H1 (cell line): ENCODE data around the gene CACNA2D3. TPM values are rescaled to one million over a fixed set of nuclear protein-coding genes. Genes with fewer than 3 reads are reported as not detected.

Source experiments
- CTCF ChIA-PET: fragments of 300-600 bp; sonication (Branson Sonifier 250); formaldehyde crosslinking; loops from one replicate; lab custom pipeline; 2021; ENCODE audit not compliant: partially characterized antibody; lab: Charles Lee
- POLR2A ChIA-PET: fragments of 300-600 bp; sonication (Branson Sonifier 250); formaldehyde crosslinking; loops from one replicate; lab custom pipeline; 2021; ENCODE audit warnings: inconsistent platforms; ENCODE audit not compliant: partially characterized antibody; lab: Charles Lee
- DNase-seq, 2 experiments: peaks; one replicate each; pipeline versions ENCODE4 v3.0.0 to v3.0.0-alpha.2; 2010 to 2022; ENCODE audit warnings: low spot score in 2 of 2, low read depth in 1 of 2, mixed read lengths in 1 of 2
- FAIRE-seq: peaks from 2 replicates; lab custom pipeline; 2011; peaks lifted over from hg19 to GRCh38; lab: Jason Lieb, UNC
- H2AFZ ChIP-seq: 2 replicates; pipeline ENCODE4 v1.8.1; 2012; ENCODE audit warnings: low read length, inconsistent platforms
- H2AK5ac ChIP-seq: 2 replicates; pipeline ENCODE4 v1.6.1; 2013; ENCODE audit warnings: low read depth, low read length
- H2BK120ac ChIP-seq: replicated peaks from 2 replicates; pipeline ENCODE3; 2013; ENCODE audit warnings: low read depth, low read length, inconsistent platforms
- H2BK12ac ChIP-seq: 2 replicates; pipeline ENCODE4 v1.6.1; 2013; ENCODE audit warnings: low read depth, low read length
- H2BK15ac ChIP-seq: 2 replicates; pipeline ENCODE4 v1.6.1; 2013; ENCODE audit warnings: low read length
- H2BK20ac ChIP-seq: 2 replicates; pipeline ENCODE4 v1.6.1; 2013; ENCODE audit warnings: low read length
- H2BK5ac ChIP-seq: 2 replicates; pipeline ENCODE4 v1.6.1; 2013; ENCODE audit warnings: low read depth, low read length
- H3K14ac ChIP-seq: 2 replicates; pipeline ENCODE4 v1.6.1; 2013; ENCODE audit warnings: inconsistent platforms; ENCODE audit not compliant: insufficient read length
- H3K18ac ChIP-seq: 2 replicates; pipeline ENCODE4 v1.6.1; 2013; ENCODE audit warnings: low read length; ENCODE audit errors: extremely low read depth
- H3K23ac ChIP-seq: 2 replicates; pipeline ENCODE4 v1.6.1; 2013; ENCODE audit warnings: inconsistent platforms; ENCODE audit not compliant: insufficient read length
- H3K23me2 ChIP-seq: 2 replicates; pipeline ENCODE4 v1.6.1; 2013; ENCODE audit warnings: low read depth, low read length
- H3K27ac ChIP-seq: 2 replicates; pipeline ENCODE4 v1.6.1; 2011; ENCODE audit warnings: low read depth, low read length, inconsistent platforms
- H3K27me3 ChIP-seq, 4 experiments: replicated peaks in 1 of 4; 1 replicate in 1 of 4; 2 replicates in 3 of 4; pipeline versions ENCODE4 v1.6.1 to v1.8.1; 2011 to 2013; ENCODE audit warnings: low read length in 3 of 4, mild to moderate bottlenecking in 3 of 4, inconsistent platforms in 2 of 4, mixed read lengths in 2 of 4, moderate library complexity in 1 of 4; ENCODE audit not compliant: control insufficient read depth in 3 of 4, insufficient read depth in 3 of 4; ENCODE audit errors: extremely low read depth in 1 of 4
- H3K36me3 ChIP-seq, 4 experiments: 2 replicates each; pipeline versions ENCODE4 v1.6.1 to v1.8.1; 2011 to 2013; ENCODE audit warnings: mild to moderate bottlenecking in 4 of 4, low read length in 3 of 4, moderate library complexity in 2 of 4, control low read depth in 1 of 4, inconsistent platforms in 1 of 4; ENCODE audit not compliant: insufficient read depth in 4 of 4, control insufficient read depth in 2 of 4
- H3K4ac ChIP-seq: replicated peaks from 2 replicates; pipeline ENCODE3; 2013; ENCODE audit warnings: low read length, low read depth, mixed read lengths, inconsistent platforms; ENCODE audit not compliant: insufficient read length
- H3K4me1 ChIP-seq, 4 experiments: replicated peaks in 1 of 4; 1 replicate in 1 of 4; 2 replicates in 3 of 4; pipeline versions ENCODE4 v1.6.1 to v1.8.1; 2011 to 2013; ENCODE audit warnings: low read length in 3 of 4, inconsistent platforms in 2 of 4, mixed read lengths in 1 of 4; ENCODE audit not compliant: insufficient read depth in 4 of 4, control insufficient read depth in 3 of 4
- H3K4me2 ChIP-seq, 2 experiments: 2 replicates each; pipeline versions ENCODE4 v1.6.1 to v1.8.1; 2011 to 2013; ENCODE audit warnings: low read depth in 2 of 2, low read length in 2 of 2, control low read depth in 1 of 2, inconsistent platforms in 1 of 2, mild to moderate bottlenecking in 1 of 2; ENCODE audit not compliant: insufficient read depth in 1 of 2
- H3K4me3 ChIP-seq, 4 experiments: fragments of 200-600, 300-600 bp in 1 of 4; sonication (generic), shearing (Covaris generic), sonication (Bioruptor Twin) in 1 of 4; 2 replicates each; pipeline versions ENCODE4 v1.5.1 to v1.8.1; 2011 to 2016; ENCODE audit warnings: low read length in 4 of 4, low read depth in 3 of 4, control low read depth in 2 of 4, inconsistent platforms in 2 of 4, mild to moderate bottlenecking in 2 of 4, mixed read lengths in 1 of 4, moderate library complexity in 1 of 4; ENCODE audit not compliant: insufficient read depth in 2 of 4; ENCODE audit errors: extremely low read depth in 1 of 4
- H3K56ac ChIP-seq: replicated peaks from 2 replicates; pipeline ENCODE3; 2013; ENCODE audit warnings: low read depth, mild to moderate bottlenecking, mixed read lengths, low read length, inconsistent platforms; ENCODE audit not compliant: insufficient read length
- H3K79me1 ChIP-seq: 2 replicates; pipeline ENCODE4 v1.6.1; 2013; ENCODE audit warnings: low read depth, low read length, control low read depth
- H3K79me2 ChIP-seq, 2 experiments: 2 replicates each; pipeline versions ENCODE4 v1.6.1 to v1.8.1; 2012 to 2013; ENCODE audit warnings: low read length in 2 of 2, mild to moderate bottlenecking in 2 of 2, inconsistent platforms in 1 of 2; ENCODE audit not compliant: insufficient read depth in 2 of 2, control insufficient read depth in 1 of 2
- H3K9ac ChIP-seq, 4 experiments: replicated peaks in 1 of 4; 1 replicate in 1 of 4; 2 replicates in 3 of 4; pipeline versions ENCODE4 v1.6.1 to v1.8.1; 2011 to 2013; ENCODE audit warnings: low read depth in 3 of 4, low read length in 3 of 4, control low read depth in 2 of 4, mild to moderate bottlenecking in 2 of 4, moderate library complexity in 2 of 4, inconsistent platforms in 1 of 4; ENCODE audit errors: extremely low read depth in 1 of 4
- H3K9me3 ChIP-seq, 2 experiments: 2 replicates each; pipeline versions ENCODE4 v1.6.1 to v1.8.1; 2012 to 2013; ENCODE audit warnings: mild to moderate bottlenecking in 2 of 2, moderate library complexity in 2 of 2, control low read depth in 1 of 2, inconsistent platforms in 1 of 2, low read depth in 1 of 2, low read length in 1 of 2, mixed read lengths in 1 of 2; ENCODE audit not compliant: insufficient read depth in 2 of 2
- H4K20me1 ChIP-seq, 2 experiments: replicated peaks in 1 of 2; 2 replicates each; pipeline versions ENCODE3 to v1.8.1; 2011 to 2013; ENCODE audit warnings: inconsistent platforms in 2 of 2, low read length in 2 of 2, mild to moderate bottlenecking in 1 of 2; ENCODE audit not compliant: insufficient read depth in 2 of 2, control insufficient read depth in 1 of 2
- H4K5ac ChIP-seq: 2 replicates; pipeline ENCODE4 v1.6.1; 2013; ENCODE audit warnings: low read length, low read depth, mixed read lengths, inconsistent platforms; ENCODE audit not compliant: insufficient read length
- H4K8ac ChIP-seq: 2 replicates; pipeline ENCODE4 v1.8.0; 2013; ENCODE audit warnings: mild to moderate bottlenecking, moderate library complexity, low read length, inconsistent platforms; ENCODE audit not compliant: insufficient read depth; ENCODE audit errors: extremely low read depth
- H4K91ac ChIP-seq: replicated peaks from 2 replicates; pipeline ENCODE3; 2013; ENCODE audit warnings: low read length, mixed read lengths, inconsistent platforms; ENCODE audit not compliant: insufficient read length
- BRCA1 ChIP-seq: IDR thresholded peaks from 2 replicates; pipeline ENCODE4 v1.6.1; 2012; ENCODE audit warnings: low read depth, low read length, improper control_type of control experiment
- CHD1 ChIP-seq: IDR thresholded peaks from 2 replicates; pipeline ENCODE4 v1.6.1; 2012; ENCODE audit warnings: low read depth, low read length, improper control_type of control experiment
- RXRA ChIP-seq: IDR thresholded peaks from 2 replicates; pipeline ENCODE4 v1.6.1; 2011; ENCODE audit warnings: low read depth, mild to moderate bottlenecking, low read length, moderate library complexity; ENCODE audit not compliant: insufficient read depth
- SP1 ChIP-seq: IDR thresholded peaks from 2 replicates; pipeline ENCODE4 v1.6.1; 2011; ENCODE audit warnings: low read depth, low read length
- SP4 ChIP-seq: IDR thresholded peaks from 2 replicates; pipeline ENCODE4 v1.6.1; 2012; ENCODE audit warnings: low read length, inconsistent platforms
- TEAD4 ChIP-seq: IDR thresholded peaks from 2 replicates; pipeline ENCODE4 v1.6.1; 2012; ENCODE audit warnings: low read depth, low read length, inconsistent platforms, mixed read lengths
- YY1 ChIP-seq: IDR thresholded peaks from 2 replicates; pipeline ENCODE4 v1.6.1; 2011; ENCODE audit warnings: low read depth, mild to moderate bottlenecking, low read length
- ZNF274 ChIP-seq: IDR thresholded peaks from 2 replicates; pipeline ENCODE4 v1.7.0; 2012; ENCODE audit warnings: low read length, borderline replicate concordance; ENCODE audit errors: extremely low read depth
- WGBS, 2 experiments: shearing (Covaris generic) in 1 of 2; methylation state at CpG; one replicate each; pipeline versions ENCODE4 v1.1.6 to v1.1.7; 2013 to 2015; ENCODE audit warnings: low lambda C conversion rate in 2 of 2, mixed read lengths in 2 of 2, inconsistent platforms in 1 of 2, low coverage in 1 of 2, missing lambda C conversion rate in 1 of 2; ENCODE audit not compliant: insufficient replicate concordance in 2 of 2, insufficient coverage in 1 of 2, insufficient read length in 1 of 2; ENCODE audit errors: extremely low coverage in 1 of 2, missing lambda C conversion rate in 1 of 2; 5-methylcytosine and 5-hydroxymethylcytosine counted together
- polyA plus RNA-seq, 7 experiments: library from polyadenylated mRNA; depleted of rRNA in 3 of 7; stranded (reverse) in 5 of 7; unstranded in 2 of 7; fragments of >200 nt in 5 of 7; fragments of 200-250 nt in 2 of 7; gene quantifications; 1 replicate in 5 of 7; 2 replicates in 1 of 7; 4 replicates in 1 of 7; pipeline versions ENCODE4 v1.2.1 to v1.2.3, GENCODE V29; 2011 to 2013; ENCODE audit warnings: missing spikeins in 2 of 7, mixed read lengths in 2 of 7
- total RNA-seq: library from RNA; stranded (reverse); fragmentation: NEBNext Ultra II Directional; extraction: Animal tissue kit (Norgen Biotek cat#: 25700); gene quantifications from 2 replicates; pipeline ENCODE4 v1.2.1, GENCODE V29; 2021

CACNA2D3 gene
- total and polyA plus RNA-seq, 2 of the 8 experiments (the other 6 are each of a cell fraction or from before 2014, with no cell fraction given): 1.5 to 1.8 TPM

GRCh38 chr3:54832876-54833275 is 710.5 kb downstream of the CACNA2D3 start:
- Histone ChIP-seq H2BK20ac (no peak overlapping the region), H2AFZ (no peak overlapping the region)
- TF ChIP-seq ZNF274 (no peak), SP4 (no peak), RXRA (no peak), BRCA1 (no peak), CHD1 (no peak), SP1 (no peak), TEAD4 (no peak), YY1 (no peak)
- TF ChIP-seq, all 59 proteins: peak for 0
- FAIRE-seq (no peak), DNase-seq (no peak)
- no peaks in the 10 kb centered on the region for H3K79me1 ChIP-seq
- H3K27me3 ChIP-seq: no peaks in the 10 kb centered on the region
- H4K91ac ChIP-seq: no peak overlapping the region
- H2BK15ac ChIP-seq: no peak overlapping the region
- no peaks in the 10 kb centered on the region for H3K4me1 ChIP-seq
- no peaks in the 10 kb centered on the region for H4K20me1 ChIP-seq
- no peak overlapping the region for H3K23ac ChIP-seq
- H3K4ac ChIP-seq: no peak overlapping the region
- H4K8ac ChIP-seq: no peak overlapping the region
- H3K4me3 ChIP-seq: no peak overlapping the region
- CTCF ChIA-PET: interaction anchor here (3.6 to 3.9 kb wide), 3 partner anchors 10 to 572 kb away, joined by 16 to 70 read pairs (median 29); no protein-coding TSS in a partner anchor
- 100% methylated on average over 1 of the region's 1 CpG; no CpG with 5 or more reads in 1 of the 2 experiments for WGBS, 2 experiments
- no peak overlapping the region for H2BK5ac ChIP-seq
- no peak overlapping the region for H2BK120ac ChIP-seq
- no peak overlapping the region for H3K27ac ChIP-seq
- no peak overlapping the region for H3K4me2 ChIP-seq
- H3K9ac ChIP-seq: no peak overlapping the region
- H3K23me2 ChIP-seq: no peaks in the 10 kb centered on the region; the same call in 1 of the 2 replicates
- no peak overlapping the region for H2BK12ac ChIP-seq
- H3K56ac ChIP-seq: no peak overlapping the region
- no peak overlapping the region for H3K18ac ChIP-seq
- POLR2A ChIA-PET: no interaction called here
- H3K14ac ChIP-seq: no peak overlapping the region
- H3K9me3 ChIP-seq: peaks cover 2 to 3% of the 10 kb centered on the region in 2 experiments; a peak in 1 of 4 replicates
- no peaks in the 10 kb centered on the region for H3K79me2 ChIP-seq
- H2AK5ac ChIP-seq: no peak overlapping the region
- no peak overlapping the region for H4K5ac ChIP-seq
- no peaks in the 10 kb centered on the region for H3K36me3 ChIP-seq
